GM23338 (cell line): ENCODE data around the gene OR5F1. TPM values are rescaled to one million over a fixed set of nuclear protein-coding genes. Genes with fewer than 3 reads are reported as not detected.

Source experiments
- ATAC-seq: fragments of 200-7000 bp; cut with Tn5 transposase; 3 replicates; pipeline ENCODE4 v1.9.1; 2020
- DNase-seq: peaks from one replicate; pipeline ENCODE4 v3.0.0-alpha.2; 2015; ENCODE audit warnings: low spot score
- H2AFZ ChIP-seq: fragments of 200-600 bp; sonication (generic); 2 replicates; pipeline ENCODE4 v1.8.0; 2016; ENCODE audit warnings: antibody characterized with exemption, mild to moderate bottlenecking, moderate library complexity
- H3F3A ChIP-seq: fragments of 200-600 bp; sonication (generic); replicated peaks from 2 replicates; pipeline ENCODE4 v1.8.0; 2017; ENCODE audit warnings: antibody characterized with exemption, mixed run types, low read depth
- H3K27ac ChIP-seq: fragments of 200-600 bp; sonication (generic); 2 replicates; pipeline ENCODE4 v1.6.1; 2016; ENCODE audit warnings: low read depth
- H3K27me3 ChIP-seq: fragments of 200-600 bp; sonication (generic); 2 replicates; pipeline ENCODE4 v1.8.0; 2016; ENCODE audit warnings: mild to moderate bottlenecking, mixed run types, moderate library complexity; ENCODE audit not compliant: insufficient read depth
- H3K36me3 ChIP-seq: fragments of 200-600 bp; sonication (generic); 2 replicates; pipeline ENCODE4 v1.8.0; 2016; ENCODE audit warnings: mild to moderate bottlenecking; ENCODE audit not compliant: insufficient read depth
- H3K4me1 ChIP-seq: fragments of 200-600 bp; sonication (generic); 2 replicates; pipeline ENCODE4 v1.8.0; 2016; ENCODE audit warnings: mild to moderate bottlenecking, moderate library complexity; ENCODE audit not compliant: insufficient read depth
- H3K4me2 ChIP-seq: fragments of 200-600 bp; sonication (generic); 2 replicates; pipeline ENCODE4 v1.7.1; 2017; ENCODE audit warnings: mixed run types
- H3K4me3 ChIP-seq: fragments of 200-600 bp; sonication (generic); 2 replicates; pipeline ENCODE4 v1.6.1; 2016; ENCODE audit warnings: mixed run types
- H3K79me2 ChIP-seq: fragments of 200-600 bp; sonication (generic); replicated peaks from 2 replicates; pipeline ENCODE4 v1.8.0; 2017; ENCODE audit warnings: mild to moderate bottlenecking; ENCODE audit not compliant: insufficient read depth
- H3K9me2 ChIP-seq: fragments of 200-600 bp; sonication (generic); 2 replicates; pipeline ENCODE4 v1.8.0; 2017; ENCODE audit not compliant: insufficient read depth
- H4K20me1 ChIP-seq: fragments of 200-600 bp; sonication (generic); replicated peaks from 2 replicates; pipeline ENCODE4 v1.8.0; 2017; ENCODE audit warnings: mild to moderate bottlenecking; ENCODE audit not compliant: insufficient read depth
- H3K27ac Mint-ChIP-seq: 2 replicates; pipeline ENCODE4 v1.8.0; 2020; ENCODE audit warnings: inconsistent platforms, mild to moderate bottlenecking, moderate library complexity, mixed read lengths
- H3K27me3 Mint-ChIP-seq: 3 replicates; pipeline ENCODE4 v1.8.0; 2022; ENCODE audit warnings: low read depth, mild to moderate bottlenecking, moderate library complexity, mixed read lengths, inconsistent platforms; ENCODE audit not compliant: insufficient read depth, poor library complexity
- H3K36me3 Mint-ChIP-seq: 3 replicates; pipeline ENCODE4 v1.8.0; 2021; ENCODE audit warnings: low read depth, mild to moderate bottlenecking, inconsistent platforms, moderate library complexity, mixed read lengths
- H3K4me1 Mint-ChIP-seq: 3 replicates; pipeline ENCODE4 v1.8.0; 2020; ENCODE audit warnings: mild to moderate bottlenecking, inconsistent platforms, mixed read lengths
- H3K4me3 Mint-ChIP-seq: 3 replicates; pipeline ENCODE4 v1.8.0; 2021; ENCODE audit warnings: moderate library complexity, mild to moderate bottlenecking, inconsistent platforms, mixed read lengths
- H3K9me3 Mint-ChIP-seq: 3 replicates; pipeline ENCODE4 v1.8.0; 2020; ENCODE audit warnings: moderate library complexity, mild to moderate bottlenecking, inconsistent platforms, mixed read lengths
- CREB1 ChIP-seq: fragments of 250-450 bp; sonication (Bioruptor Pico); IDR thresholded peaks from 2 replicates; pipeline ENCODE4 v1.5.0; 2020; ENCODE audit warnings: low read depth, mild to moderate bottlenecking, moderate library complexity
- ETS1 ChIP-seq: IDR thresholded peaks from 2 replicates; pipeline ENCODE4 v1.6.1; 2016; ENCODE audit warnings: antibody characterized with exemption
- EZH2 ChIP-seq: fragments of 200-600 bp; sonication (generic); IDR thresholded peaks from one replicate; pipeline ENCODE4 v1.8.0; 2017; ENCODE audit warnings: antibody characterized with exemption, mild to moderate bottlenecking, low read depth; ENCODE audit not compliant: unreplicated experiment
- EZH2phosphoT487 ChIP-seq: fragments of 200-600 bp; sonication (generic); IDR thresholded peaks from one replicate; pipeline ENCODE4 v1.8.1; 2018; ENCODE audit warnings: antibody characterized with exemption; ENCODE audit not compliant: unreplicated experiment
- JUNB ChIP-seq: IDR thresholded peaks from one replicate; pipeline ENCODE4 v1.6.1; 2016; ENCODE audit warnings: antibody characterized with exemption; ENCODE audit not compliant: unreplicated experiment
- REST ChIP-seq: IDR thresholded peaks from one replicate; pipeline ENCODE4 v1.6.1; 2018; ENCODE audit warnings: antibody characterized with exemption; ENCODE audit not compliant: unreplicated experiment
- ZNF114 ChIP-seq: fragments of 250-450 bp; sonication (Bioruptor Pico); IDR thresholded peaks from 2 replicates; pipeline ENCODE4 v1.5.0; 2020; ENCODE audit warnings: mild to moderate bottlenecking, moderate library complexity
- ZNF331 ChIP-seq: fragments of 250-450 bp; sonication (Bioruptor Pico); IDR thresholded peaks from 2 replicates; pipeline ENCODE4 v1.5.0; 2020; ENCODE audit warnings: low read depth, mild to moderate bottlenecking, moderate library complexity
- polyA plus RNA-seq: library from polyadenylated mRNA; unstranded; fragments of >200 nt; fragmentation: Nextera tagmentation; extraction: Ambion mirVana; gene quantifications from 2 replicates; pipeline ENCODE4 v1.2.1, GENCODE V29; 2016
- total RNA-seq: library from RNA; depleted of rRNA; stranded (reverse); fragments of >200 nt; shearing (Covaris generic); gene quantifications from 2 replicates; pipeline ENCODE4 v1.2.3, GENCODE V29; 2014
- TF ChIP-seq, protein P1 (sequence below): fragments of 250-450 bp; sonication (Bioruptor Pico); IDR thresholded peaks from 2 replicates; pipeline ENCODE4 v1.5.0; 2020; ENCODE audit warnings: mild to moderate bottlenecking, moderate library complexity

The OR5F1 gene
- total and polyA plus RNA-seq, 2 experiments from 2014 or later, result not detected

GRCh38 chr11:55969845-55970244, 24.6 kb downstream of the OR5F1 start, which contains the start of gene OR10AG1:
TSS of gene OR10AG1 (minus strand) at chr11:55969945. CDS start at chr11:55969907, 38 bp downstream.
- Histone ChIP-seq H3K79me2 (no peaks in the 10 kb centered on the region), H4K20me1 (no peaks in the 10 kb centered on the region), H3K4me3 (no peak within 1 kb of the TSS), H2AFZ (no peak within 1 kb of the TSS), H3K27ac (no peak within 1 kb of the TSS), H3K27me3 (no peaks in the 10 kb centered on the region), H3K4me1 (peaks cover 13% of the 10 kb centered on the region; the same call in 1 of the 2 replicates), H3F3A (no peaks in the 10 kb centered on the region), H3K9me2 (no peaks in the 10 kb centered on the region; the same call in 1 of the 2 replicates), H3K4me2 (no peak within 1 kb of the TSS), H3K36me3 (no peaks in the 10 kb centered on the region)
- DNase-seq, result no peak
- no peak within 1 kb of the TSS for H3K27ac Mint-ChIP-seq
- TF ChIP-seq REST (no peak), ZNF114 (no peak), JUNB (no peak), CREB1 (CRISPR knock-in tag) (no peak), ETS1 (no peak)
- 0 out of 3 replicates have a peak, but pooled peaks cover 2% of the 10 kb centered on the region for H3K4me1 Mint-ChIP-seq
- no peak within 1 kb of the TSS for H3K4me3 Mint-ChIP-seq
- ATAC-seq, result no peak
- H3K36me3 Mint-ChIP-seq, result no peaks in the 10 kb centered on the region; the same call in 2 of the 3 replicates
- peaks cover 4% of the 10 kb centered on the region for H3K27me3 Mint-ChIP-seq
- H3K9me3 Mint-ChIP-seq, result peaks cover 2% of the 10 kb centered on the region; the same call in 1 of the 3 replicates

DNA sequence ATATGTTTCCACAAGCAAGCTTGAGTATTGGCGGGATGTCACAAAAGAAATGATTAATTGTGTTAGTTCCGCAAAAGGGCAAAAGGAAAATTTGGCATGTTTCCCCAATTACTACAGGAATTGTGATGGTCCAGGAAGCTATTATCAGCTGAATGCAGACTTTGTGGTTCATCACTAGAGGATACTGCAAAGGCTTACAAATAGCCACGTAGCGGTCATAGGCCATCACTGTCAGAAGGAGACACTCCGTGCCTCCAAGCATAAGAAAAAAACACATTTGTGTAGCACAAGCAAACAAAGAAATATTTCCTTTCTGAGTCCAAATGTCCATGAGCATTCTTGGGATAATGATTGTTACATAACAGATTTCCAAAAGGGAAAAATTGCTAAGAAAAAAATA, 26.5 kb downstream of the OR5F1 start:
- H3K27me3 Mint-ChIP-seq, result peaks cover 4% of the 10 kb centered on the region
- H3K36me3 Mint-ChIP-seq, result no peaks in the 10 kb centered on the region; the same call in 2 of the 3 replicates
- H3K27ac Mint-ChIP-seq, result no peak overlapping the region
- ATAC-seq (no peak), DNase-seq (no peak)
- peaks cover 2% of the 10 kb centered on the region; the same call in 1 of the 3 replicates for H3K9me3 Mint-ChIP-seq
- H3K4me1 Mint-ChIP-seq, result no peaks in the 10 kb centered on the region
- no peaks in the 10 kb centered on the region for H3K27me3 ChIP-seq
- H3K4me3 ChIP-seq, result no peak overlapping the region
- H4K20me1 ChIP-seq, result no peaks in the 10 kb centered on the region
- H3K4me2 ChIP-seq, result no peak overlapping the region
- no peaks in the 10 kb centered on the region for H3K4me1 ChIP-seq
- H2AFZ ChIP-seq, result no peak overlapping the region
- TF ChIP-seq CREB1 (CRISPR knock-in tag) (no peak), EZH2 (no peak), ETS1 (no peak), ZNF114 (no peak), ZNF331 (CRISPR knock-in tag) (no peak), EZH2phosphoT487 (no peak)
- TF ChIP-seq, protein P1, sequence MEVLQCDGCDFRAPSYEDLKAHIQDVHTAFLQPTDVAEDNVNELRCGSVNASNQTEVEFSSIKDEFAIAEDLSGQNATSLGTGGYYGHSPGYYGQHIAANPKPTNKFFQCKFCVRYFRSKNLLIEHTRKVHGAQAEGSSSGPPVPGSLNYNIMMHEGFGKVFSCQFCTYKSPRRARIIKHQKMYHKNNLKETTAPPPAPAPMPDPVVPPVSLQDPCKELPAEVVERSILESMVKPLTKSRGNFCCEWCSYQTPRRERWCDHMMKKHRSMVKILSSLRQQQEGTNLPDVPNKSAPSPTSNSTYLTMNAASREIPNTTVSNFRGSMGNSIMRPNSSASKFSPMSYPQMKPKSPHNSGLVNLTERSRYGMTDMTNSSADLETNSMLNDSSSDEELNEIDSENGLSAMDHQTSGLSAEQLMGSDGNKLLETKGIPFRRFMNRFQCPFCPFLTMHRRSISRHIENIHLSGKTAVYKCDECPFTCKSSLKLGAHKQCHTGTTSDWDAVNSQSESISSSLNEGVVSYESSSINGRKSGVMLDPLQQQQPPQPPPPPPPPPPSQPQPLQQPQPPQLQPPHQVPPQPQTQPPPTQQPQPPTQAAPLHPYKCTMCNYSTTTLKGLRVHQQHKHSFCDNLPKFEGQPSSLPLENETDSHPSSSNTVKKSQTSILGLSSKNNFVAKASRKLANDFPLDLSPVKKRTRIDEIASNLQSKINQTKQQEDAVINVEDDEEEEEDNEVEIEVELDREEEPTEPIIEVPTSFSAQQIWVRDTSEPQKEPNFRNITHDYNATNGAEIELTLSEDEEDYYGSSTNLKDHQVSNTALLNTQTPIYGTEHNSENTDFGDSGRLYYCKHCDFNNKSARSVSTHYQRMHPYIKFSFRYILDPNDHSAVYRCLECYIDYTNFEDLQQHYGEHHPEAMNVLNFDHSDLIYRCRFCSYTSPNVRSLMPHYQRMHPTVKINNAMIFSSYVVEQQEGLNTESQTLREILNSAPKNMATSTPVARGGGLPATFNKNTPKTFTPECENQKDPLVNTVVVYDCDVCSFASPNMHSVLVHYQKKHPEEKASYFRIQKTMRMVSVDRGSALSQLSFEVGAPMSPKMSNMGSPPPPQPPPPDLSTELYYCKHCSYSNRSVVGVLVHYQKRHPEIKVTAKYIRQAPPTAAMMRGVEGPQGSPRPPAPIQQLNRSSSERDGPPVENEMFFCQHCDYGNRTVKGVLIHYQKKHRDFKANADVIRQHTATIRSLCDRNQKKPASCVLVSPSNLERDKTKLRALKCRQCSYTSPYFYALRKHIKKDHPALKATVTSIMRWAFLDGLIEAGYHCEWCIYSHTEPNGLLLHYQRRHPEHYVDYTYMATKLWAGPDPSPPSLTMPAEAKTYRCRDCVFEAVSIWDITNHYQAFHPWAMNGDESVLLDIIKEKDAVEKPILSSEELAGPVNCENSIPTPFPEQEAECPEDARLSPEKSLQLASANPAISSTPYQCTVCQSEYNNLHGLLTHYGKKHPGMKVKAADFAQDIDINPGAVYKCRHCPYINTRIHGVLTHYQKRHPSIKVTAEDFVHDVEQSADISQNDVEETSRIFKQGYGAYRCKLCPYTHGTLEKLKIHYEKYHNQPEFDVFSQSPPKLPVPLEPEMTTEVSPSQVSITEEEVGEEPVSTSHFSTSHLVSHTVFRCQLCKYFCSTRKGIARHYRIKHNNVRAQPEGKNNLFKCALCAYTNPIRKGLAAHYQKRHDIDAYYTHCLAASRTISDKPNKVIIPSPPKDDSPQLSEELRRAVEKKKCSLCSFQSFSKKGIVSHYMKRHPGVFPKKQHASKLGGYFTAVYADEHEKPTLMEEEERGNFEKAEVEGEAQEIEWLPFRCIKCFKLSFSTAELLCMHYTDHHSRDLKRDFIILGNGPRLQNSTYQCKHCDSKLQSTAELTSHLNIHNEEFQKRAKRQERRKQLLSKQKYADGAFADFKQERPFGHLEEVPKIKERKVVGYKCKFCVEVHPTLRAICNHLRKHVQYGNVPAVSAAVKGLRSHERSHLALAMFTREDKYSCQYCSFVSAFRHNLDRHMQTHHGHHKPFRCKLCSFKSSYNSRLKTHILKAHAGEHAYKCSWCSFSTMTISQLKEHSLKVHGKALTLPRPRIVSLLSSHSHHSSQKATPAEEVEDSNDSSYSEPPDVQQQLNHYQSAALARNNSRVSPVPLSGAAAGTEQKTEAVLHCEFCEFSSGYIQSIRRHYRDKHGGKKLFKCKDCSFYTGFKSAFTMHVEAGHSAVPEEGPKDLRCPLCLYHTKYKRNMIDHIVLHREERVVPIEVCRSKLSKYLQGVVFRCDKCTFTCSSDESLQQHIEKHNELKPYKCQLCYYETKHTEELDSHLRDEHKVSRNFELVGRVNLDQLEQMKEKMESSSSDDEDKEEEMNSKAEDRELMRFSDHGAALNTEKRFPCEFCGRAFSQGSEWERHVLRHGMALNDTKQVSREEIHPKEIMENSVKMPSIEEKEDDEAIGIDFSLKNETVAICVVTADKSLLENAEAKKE (CRISPR knock-in tag), result no peak
- H3K27ac ChIP-seq, result no peak overlapping the region
- no peak overlapping the region for H3K4me3 Mint-ChIP-seq
- H3K79me2 ChIP-seq, result no peaks in the 10 kb centered on the region
- H3K36me3 ChIP-seq, result no peaks in the 10 kb centered on the region
- H3K9me2 ChIP-seq, result no peaks in the 10 kb centered on the region; the same call in 1 of the 2 replicates
- no peaks in the 10 kb centered on the region for H3F3A ChIP-seq
